Glutamatergic neuron (in vitro differentiated cells): ENCODE measurements around the gene ATG9B. TPM values are rescaled to one million over a fixed set of nuclear protein-coding genes. Genes with fewer than 3 reads are reported as not detected.

Source experiments
- DNase-seq: peaks from one replicate; pipeline ENCODE4 v3.0.0; 2022
- H3K27ac Mint-ChIP-seq: one replicate; pipeline ENCODE4 v1.8.0; 2020; ENCODE audit warnings: mild to moderate bottlenecking, mixed read lengths, inconsistent platforms; ENCODE audit not compliant: unreplicated experiment
- H3K27me3 Mint-ChIP-seq: one replicate; pipeline ENCODE4 v1.8.0; 2020; ENCODE audit warnings: mild to moderate bottlenecking, moderate library complexity, mixed read lengths, inconsistent platforms; ENCODE audit not compliant: unreplicated experiment
- H3K36me3 Mint-ChIP-seq: one replicate; pipeline ENCODE4 v1.8.0; 2020; ENCODE audit warnings: mild to moderate bottlenecking, mixed read lengths, inconsistent platforms; ENCODE audit not compliant: unreplicated experiment
- H3K4me1 Mint-ChIP-seq: one replicate; pipeline ENCODE4 v1.8.0; 2020; ENCODE audit warnings: mild to moderate bottlenecking, low read depth, mixed read lengths, inconsistent platforms; ENCODE audit not compliant: unreplicated experiment
- H3K4me3 Mint-ChIP-seq: one replicate; pipeline ENCODE4 v1.8.0; 2020; ENCODE audit warnings: mild to moderate bottlenecking, mixed read lengths, inconsistent platforms; ENCODE audit not compliant: unreplicated experiment
- H3K9me3 Mint-ChIP-seq: one replicate; pipeline ENCODE4 v1.8.0; 2020; ENCODE audit warnings: mild to moderate bottlenecking, moderate library complexity, mixed read lengths, inconsistent platforms; ENCODE audit not compliant: unreplicated experiment
- total RNA-seq: library from RNA; stranded (reverse); fragmentation: NEBNext Ultra II Directional; extraction: Animal tissue kit (Norgen Biotek cat#: 25700); gene quantifications from one replicate; pipeline ENCODE4 v1.2.1, GENCODE V29; 2021; ENCODE audit not compliant: unreplicated experiment
- TF ChIP-seq, protein P1 (sequence below): fragments of 200-600 bp; sonication (generic); IDR thresholded peaks from one replicate; pipeline ENCODE4 v1.5.0; 2021; ENCODE audit not compliant: partially characterized antibody, unreplicated experiment

ATG9B gene
- total RNA-seq, 1 donor from 2014 or later, result 9.4 TPM

DNA sequence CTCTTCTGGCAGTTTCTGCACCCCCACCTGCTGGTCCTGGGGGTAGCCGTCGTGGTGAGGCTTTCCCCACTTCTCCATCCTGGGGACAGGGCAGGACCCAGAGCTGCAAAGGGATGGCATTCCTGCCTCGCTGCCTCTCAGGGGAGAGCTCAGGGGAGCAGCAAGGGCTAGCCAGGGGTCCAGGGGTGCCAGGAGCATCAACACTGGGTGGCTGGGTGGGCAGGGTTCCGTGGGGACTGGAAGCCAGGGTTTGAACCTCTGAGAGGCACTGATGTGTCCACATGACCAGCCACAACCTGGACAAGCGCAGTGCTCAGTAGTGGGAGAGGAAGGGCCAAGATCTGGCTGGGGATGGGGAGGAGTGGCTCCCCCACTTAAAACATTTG, 9.6 kb upstream of the ATG9B start:
- Mint-ChIP-seq H3K4me1 (peaks cover 5% of the 10 kb centered on the region), H3K9me3 (peaks cover 5% of the 10 kb centered on the region), H3K27me3 (peaks cover 9% of the 10 kb centered on the region), H3K36me3 (no peaks in the 10 kb centered on the region), H3K27ac (no peak overlapping the region), H3K4me3 (no peak overlapping the region)
- TF ChIP-seq, protein P1, sequence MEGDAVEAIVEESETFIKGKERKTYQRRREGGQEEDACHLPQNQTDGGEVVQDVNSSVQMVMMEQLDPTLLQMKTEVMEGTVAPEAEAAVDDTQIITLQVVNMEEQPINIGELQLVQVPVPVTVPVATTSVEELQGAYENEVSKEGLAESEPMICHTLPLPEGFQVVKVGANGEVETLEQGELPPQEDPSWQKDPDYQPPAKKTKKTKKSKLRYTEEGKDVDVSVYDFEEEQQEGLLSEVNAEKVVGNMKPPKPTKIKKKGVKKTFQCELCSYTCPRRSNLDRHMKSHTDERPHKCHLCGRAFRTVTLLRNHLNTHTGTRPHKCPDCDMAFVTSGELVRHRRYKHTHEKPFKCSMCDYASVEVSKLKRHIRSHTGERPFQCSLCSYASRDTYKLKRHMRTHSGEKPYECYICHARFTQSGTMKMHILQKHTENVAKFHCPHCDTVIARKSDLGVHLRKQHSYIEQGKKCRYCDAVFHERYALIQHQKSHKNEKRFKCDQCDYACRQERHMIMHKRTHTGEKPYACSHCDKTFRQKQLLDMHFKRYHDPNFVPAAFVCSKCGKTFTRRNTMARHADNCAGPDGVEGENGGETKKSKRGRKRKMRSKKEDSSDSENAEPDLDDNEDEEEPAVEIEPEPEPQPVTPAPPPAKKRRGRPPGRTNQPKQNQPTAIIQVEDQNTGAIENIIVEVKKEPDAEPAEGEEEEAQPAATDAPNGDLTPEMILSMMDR, result no peak
- no peak for DNase-seq

DNA sequence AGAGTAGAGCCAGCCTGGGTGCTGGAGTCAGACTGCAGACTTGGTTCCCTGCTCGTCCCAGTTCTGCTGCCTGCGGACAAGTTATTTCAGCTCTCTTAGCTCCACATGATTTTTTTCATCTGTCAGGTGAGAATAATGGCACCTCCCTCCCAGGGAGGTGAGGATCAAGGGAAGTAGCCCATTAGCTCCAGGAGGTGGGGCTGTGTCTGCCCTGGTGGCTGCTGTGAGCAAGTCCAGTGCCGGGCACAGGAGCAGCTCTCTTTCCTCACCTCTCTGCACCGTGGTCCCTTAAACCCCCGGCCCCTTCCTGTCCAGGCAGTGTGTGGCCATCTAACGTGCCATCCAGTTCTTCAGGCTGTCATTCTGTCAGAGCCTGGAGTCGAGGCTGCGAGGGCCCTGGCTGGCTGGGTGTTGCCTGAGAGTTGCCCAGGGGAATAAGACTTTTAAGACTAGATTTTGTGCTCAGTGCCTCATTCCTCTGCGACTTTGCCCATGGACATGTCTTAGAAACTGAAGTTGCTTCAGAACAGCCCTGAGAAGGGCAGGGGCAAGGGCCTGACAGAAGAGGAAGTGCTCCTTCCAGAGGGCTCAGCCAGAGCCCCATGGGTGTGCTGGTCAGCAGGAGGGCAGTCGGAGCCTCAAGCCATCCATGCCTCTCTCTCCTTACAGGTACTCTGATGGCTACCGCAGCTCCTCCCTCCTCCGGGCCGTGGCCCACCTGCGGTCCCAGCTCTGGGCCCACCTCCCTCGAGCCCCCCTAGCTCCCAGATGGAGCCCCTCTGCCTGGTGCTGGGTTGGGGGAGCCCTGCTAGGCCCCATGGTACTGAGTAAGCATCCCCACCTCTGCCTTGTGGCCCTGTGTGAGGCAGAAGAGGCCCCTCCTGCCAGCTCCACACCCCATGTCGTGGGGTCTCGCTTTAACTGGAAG, 8.9 kb upstream of the ATG9B start:
- Mint-ChIP-seq H3K4me3 (no peak overlapping the region), H3K27ac (no peak overlapping the region), H3K9me3 (peaks cover 5% of the 10 kb centered on the region), H3K27me3 (peaks cover 11% of the 10 kb centered on the region), H3K36me3 (no peaks in the 10 kb centered on the region), H3K4me1 (peaks cover 8% of the 10 kb centered on the region)
- no peak for DNase-seq
- TF ChIP-seq, protein P1, result peak; percentile 18

DNA sequence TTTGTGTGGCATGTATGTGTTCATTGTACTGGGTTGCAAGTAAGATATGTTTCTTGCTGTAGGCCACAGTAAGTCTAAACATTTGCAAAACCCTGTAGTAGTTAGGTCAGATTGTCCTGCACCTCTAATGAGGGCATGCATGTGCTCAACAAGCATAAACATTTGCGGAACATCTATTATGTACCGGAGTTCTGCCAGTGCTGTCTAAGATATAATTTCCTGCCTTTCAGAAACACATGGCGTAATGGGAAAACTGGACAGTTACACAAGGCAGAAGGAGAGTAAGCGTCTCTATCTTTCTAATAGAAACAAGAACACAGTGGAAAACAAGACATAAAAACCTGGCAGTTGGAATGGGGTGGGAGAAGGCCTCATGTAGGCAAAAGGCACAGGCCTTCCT, 6.7 kb upstream of the ATG9B start:
- DNase-seq, result no peak
- no peaks in the 10 kb centered on the region for H3K36me3 Mint-ChIP-seq
- H3K4me3 Mint-ChIP-seq, result no peak overlapping the region
- H3K27ac Mint-ChIP-seq, result no peak overlapping the region
- H3K27me3 Mint-ChIP-seq, result peaks cover 15% of the 10 kb centered on the region
- H3K9me3 Mint-ChIP-seq, result peaks cover 12% of the 10 kb centered on the region
- TF ChIP-seq, protein P1, result no peak
- H3K4me1 Mint-ChIP-seq, result peaks cover 13% of the 10 kb centered on the region

DNA sequence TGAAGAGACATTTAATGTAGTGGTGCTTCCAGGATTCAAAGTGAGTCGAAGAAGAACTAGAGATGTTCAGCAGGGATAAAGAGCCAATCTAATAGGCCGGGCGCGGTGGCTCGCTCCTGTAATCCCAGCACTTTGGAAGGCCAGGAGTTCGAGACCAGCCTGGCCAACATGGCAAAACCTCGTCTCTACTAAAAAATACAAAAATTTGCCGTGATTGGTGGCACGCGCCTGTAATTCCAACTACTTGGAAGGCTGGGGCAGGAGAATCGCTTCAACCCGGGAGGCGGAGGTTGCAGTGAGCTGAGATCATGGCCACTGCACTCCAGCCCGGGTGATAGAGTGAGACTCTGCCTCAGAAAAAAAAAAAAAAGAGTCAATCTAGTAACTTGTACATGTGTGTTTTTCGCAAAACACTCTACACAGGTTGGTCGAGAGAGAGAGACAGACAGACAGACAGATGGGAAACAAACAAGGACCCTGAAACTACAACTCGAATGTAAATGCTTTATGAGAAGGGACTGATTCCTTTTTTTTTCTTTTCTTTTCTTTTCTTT, 4.7 kb upstream of the ATG9B start:
- Mint-ChIP-seq H3K4me1 (peaks cover 19% of the 10 kb centered on the region), H3K36me3 (no peaks in the 10 kb centered on the region), H3K27ac (peak overlapping the region; percentile 97), H3K4me3 (peak overlapping the region; percentile 93), H3K27me3 (peaks cover 15% of the 10 kb centered on the region), H3K9me3 (peaks cover 12% of the 10 kb centered on the region)
- TF ChIP-seq, protein P1, result no peak
- DNase-seq, result no peak
